GM21825 (cell line): Measurements from ENCODE around the gene SMCP.

Source experiments
- ATAC-seq: cut with Tn5 transposase; IDR thresholded peaks from one replicate; pipeline ENCODE4 v1.9.1; 2021; ENCODE audit warnings: mild to moderate bottlenecking, moderate library complexity; ENCODE audit not compliant: unreplicated experiment

Gene SMCP, protein sequence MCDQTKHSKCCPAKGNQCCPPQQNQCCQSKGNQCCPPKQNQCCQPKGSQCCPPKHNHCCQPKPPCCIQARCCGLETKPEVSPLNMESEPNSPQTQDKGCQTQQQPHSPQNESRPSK

DNA sequence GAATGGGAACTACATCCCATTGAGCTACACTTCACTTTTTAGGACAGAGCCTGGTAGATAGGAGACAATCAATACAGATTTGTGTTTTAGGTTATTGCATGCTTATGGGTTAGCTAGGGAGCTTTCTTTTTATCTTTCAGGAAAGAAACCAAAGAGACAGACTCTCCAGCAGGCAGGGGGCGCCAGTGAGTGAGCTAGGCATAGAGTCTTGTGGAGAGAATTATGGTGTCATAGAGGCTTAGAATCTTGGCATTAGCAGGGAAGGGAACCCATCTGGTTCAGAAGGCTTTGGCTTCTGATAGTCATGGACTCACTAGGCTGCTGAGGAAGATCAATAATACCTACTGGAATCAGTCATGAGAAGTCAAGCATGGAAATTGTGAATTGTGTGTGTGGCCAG is at the start of gene SMCP:
SMCP (plus strand) TSS at position 281 of the 400 bp plus-strand sequence. CDS start 6,101 bp downstream, outside the sequence.
- ATAC-seq, result no peak

DNA sequence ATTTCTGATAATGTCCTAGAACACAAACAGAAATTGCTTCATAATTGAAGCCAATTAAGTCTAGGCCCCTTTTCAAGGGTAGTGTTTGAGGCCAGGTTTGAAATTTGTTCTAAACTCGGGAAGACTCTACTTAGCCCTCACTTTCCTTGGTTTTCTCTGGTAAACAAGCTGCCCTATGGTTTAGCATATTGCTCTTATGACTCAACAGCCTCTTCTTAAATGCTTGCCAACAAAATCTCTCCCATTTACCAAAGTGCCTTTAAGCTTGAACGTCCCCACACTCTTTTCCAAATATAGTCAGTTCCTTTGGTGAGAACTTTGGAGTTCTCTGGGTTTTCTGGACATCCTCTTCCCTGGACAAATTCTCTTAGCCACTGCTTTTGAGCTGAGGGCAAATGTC is 41.3 kb upstream of the SMCP start:
- no peak for ATAC-seq

DNA sequence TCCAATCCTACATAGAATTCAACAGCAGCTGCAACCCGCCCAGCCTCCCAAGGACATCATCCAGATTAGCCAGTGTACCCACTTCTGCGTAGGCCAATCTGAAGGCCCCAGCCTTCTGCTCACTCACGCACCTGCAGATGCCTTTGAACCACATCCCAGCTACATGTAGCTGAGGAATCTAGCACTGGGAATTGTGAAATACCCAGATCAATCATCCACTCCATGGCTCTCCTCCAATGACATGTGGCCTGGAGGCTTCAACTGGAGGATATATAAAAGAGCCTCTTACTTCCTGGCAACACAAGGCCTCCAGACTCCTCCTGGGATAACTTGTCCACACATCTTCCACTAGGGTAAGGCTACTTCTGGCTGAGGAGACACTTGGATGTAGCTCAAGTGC is 35.6 kb upstream of the SMCP start, which contains the start of gene LCE6A:
LCE6A (plus strand) TSS at position 301 of the 400 bp plus-strand sequence. CDS start 665 bp downstream, outside the sequence.
- ATAC-seq, result no peak

DNA sequence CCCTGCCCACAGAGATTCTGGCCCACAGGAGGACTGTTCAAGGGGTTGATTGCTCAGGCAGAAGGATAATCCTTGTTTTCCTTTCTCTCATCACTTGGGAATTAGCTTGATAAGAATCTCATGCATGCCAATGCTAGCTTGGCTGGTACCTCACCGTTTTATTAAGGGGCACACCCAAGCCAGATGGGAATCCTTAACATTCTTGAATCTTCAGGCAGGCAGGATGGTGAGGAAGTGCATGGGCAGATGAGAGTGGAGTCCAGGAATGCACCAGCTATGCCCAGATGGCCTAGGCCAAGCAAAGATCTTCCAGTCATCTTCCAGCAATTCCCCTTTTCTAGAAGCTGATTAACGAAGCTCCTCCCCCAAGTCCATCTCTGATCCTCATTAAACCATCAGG is 22.5 kb upstream of the SMCP start:
- ATAC-seq, result no peak

DNA sequence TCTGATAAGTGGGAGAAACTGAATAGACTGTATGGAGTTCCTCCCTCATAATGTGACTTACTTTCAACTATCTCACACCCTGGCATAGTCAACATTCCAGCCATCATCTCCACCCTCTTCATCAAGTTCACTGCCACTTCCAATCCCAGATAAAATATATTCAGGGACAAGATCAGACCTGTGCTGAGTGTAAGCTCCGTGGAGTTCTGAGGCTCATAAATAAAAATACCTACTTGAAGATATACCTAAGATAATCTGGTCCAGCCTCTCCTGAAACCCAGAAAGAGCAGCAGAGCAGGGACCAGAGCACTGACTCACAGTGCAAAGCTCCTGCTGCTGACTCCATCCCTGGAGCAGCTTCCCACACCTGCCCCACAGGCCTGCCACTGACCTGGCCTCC is 20.1 kb upstream of the SMCP start:
- ATAC-seq, result no peak

DNA sequence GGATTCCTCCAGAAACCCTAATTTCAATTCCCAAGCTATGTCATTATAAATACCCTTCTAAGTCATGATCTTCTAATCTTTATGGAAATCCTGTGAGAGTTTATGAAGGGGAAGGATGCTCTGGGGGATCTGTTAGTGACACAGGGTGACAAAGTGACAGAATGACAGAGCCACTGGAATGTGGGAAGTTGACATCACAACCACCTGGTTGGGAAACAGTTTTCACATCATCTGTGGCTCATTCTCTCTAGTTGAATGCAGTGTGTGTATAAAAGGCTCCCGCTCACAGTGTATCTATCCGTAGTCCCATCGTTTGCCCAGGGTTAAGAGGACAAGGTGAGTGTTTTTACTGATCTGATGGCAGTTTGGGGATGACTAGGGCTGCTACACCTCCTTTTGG is 18.4 kb upstream of the SMCP start, which contains the start of gene LCE7A:
LCE7A (plus strand) TSS at position 301 of the 400 bp plus-strand sequence. CDS start 702 bp downstream, outside the sequence.
- ATAC-seq, result no peak

GRCh38 chr1:152860129-152860528 is 18.0 kb upstream of the SMCP start:
- no peak for ATAC-seq

DNA sequence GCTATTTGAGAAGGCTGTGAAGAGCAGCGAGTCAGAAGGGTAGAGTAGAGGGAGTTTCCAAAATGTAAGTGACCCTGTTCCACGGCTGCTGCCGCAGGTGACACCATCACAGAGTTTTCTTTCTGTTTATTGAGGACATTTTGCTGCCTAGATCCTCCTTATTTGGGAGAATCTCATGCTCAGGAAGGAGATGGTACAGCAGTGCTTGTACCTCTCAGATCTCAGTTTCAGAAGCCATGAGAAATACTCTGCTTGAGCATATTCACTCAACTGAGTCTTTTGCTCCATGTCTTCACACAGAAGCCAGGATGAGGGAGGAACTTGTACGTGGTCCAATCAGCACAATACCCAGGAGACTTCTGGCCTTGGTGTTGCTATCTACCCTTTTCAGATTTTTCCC is 16.7 kb upstream of the SMCP start:
- no peak for ATAC-seq

DNA sequence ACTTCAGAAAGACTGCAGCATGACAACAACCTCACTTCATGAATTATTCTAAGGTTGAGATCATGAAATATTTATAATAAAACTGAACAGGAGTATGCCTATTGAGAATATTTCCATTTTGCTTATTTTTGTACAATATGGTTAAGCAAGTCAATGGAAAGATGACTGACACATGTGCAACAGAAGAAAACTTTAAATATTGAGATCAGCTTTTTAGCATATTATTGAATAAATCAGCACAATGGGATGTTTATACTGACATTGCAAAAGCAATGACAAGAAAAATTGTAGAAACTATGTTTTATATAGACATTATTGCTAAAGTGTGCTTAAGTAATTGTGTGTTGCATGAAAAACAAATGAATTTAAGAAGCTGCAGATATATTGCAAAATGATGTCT is 13.7 kb upstream of the SMCP start:
- no peak for ATAC-seq

DNA sequence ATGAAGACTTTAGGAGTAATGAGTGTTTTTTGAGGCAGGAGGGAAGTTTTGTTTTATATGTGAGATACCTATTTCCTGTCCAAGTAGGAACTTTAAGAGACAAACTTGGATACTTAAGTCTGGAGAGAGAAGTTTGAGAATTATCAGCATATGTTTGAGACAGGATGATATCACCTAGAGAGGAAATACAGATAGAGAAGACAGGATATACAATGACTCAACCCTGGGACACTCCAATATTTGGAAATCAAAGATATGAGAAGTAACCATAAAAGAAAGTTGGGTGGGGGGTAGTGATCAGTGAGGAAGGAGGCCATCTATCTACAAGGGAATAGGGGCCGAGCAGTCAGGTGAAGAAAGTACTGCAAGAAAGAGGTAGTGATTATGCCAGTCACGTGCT is 11.8 kb upstream of the SMCP start:
- ATAC-seq, result no peak

GRCh38 chr1:152869808-152870419 is 8.2 kb upstream of the SMCP start:
- no peak for ATAC-seq

GRCh38 chr1:152870831-152871730 is 7.0 kb upstream of the SMCP start:
- no peak for ATAC-seq

- ATAC-seq, result no peak
Measured at GRCh38 chr1:152871731-152872126, 6.4 kb upstream of the SMCP start.

DNA sequence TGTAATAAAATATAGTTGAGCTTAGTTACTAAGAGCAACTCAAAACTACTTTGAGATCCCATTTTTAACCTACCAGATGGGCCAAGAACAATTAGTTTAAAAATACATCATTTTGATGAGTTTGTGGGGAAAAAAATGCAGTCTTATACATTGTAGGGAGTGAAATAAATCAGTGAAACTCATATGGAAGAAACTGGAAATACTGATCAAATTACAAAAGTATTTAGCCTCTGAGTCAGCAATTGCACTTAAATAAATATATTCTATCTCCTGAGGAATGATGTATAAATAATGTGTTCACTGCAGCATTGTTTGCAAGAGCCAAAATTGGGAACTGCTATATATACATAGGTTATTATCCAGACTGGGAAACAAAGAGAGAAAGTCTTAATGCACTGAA is 4.6 kb upstream of the SMCP start:
- no peak for ATAC-seq

DNA sequence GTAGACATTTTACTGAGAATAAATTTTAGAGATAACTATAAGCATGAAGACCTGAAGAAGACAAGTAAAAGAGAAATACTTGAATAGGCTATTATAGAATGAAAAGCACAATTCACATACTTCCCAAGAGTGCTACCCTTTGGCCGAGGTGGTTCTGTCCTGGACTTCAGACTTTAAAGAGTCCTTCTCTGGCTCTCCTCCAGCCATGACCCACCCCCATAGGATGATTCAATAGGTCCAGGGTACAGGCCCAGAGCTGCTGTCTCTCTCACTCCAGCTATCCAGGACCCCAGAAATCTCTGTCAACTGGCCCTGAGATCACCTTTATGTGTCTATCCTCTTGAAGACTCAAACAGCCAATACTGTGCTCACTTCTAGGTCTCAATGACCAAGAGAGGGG is 1.3 kb upstream of the SMCP start:
- no peak for ATAC-seq

DNA sequence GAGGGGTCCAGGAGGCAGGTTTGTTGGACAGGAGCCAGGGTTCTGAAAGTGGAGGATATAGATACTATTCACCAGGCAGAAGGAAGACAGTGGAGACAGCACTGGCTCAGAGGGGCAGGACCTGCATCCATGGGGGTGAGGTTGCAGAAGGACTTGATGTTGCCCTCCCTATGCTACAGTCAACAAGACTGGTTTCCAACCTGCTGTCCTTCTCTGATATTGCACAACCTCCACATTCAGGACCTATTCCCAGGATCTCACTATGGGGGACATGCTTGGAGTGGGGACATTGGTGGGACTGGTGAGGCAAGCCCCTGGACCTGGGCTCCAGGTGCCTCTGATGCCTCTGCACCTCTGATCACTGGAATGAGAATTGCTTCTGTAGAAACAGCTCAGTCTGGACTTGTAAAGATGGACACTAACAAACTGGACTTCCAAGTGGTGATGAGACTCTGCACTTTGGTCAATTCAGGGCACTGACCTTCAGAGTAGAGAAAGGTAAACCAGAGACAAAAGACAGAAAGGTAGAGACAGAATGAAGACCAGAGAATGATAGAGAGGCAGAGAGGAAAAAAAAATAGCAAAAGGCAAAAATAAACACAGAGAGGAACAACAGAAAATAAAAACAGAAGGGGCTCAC is 1.6 kb downstream of the SMCP start:
- ATAC-seq, result no peak

DNA sequence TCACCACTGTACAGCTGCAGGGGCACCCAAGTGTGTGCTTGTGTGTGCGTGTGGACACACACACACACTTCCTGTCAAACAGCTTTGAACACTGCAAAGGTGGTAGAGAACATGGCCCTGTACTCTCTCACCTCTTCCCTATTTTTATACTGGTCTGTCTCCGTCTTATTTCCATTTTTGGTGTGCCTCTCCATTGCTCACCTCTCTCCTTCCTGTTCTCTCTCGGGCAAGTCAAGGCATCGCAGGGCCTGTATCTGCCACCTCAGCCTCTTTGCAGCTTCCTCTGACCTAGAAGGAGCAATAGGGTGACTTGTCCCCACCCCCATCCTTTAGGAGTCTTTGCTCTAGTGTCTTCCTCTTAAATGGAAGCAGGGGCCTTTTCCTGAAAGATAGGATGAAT is 2.2 kb downstream of the SMCP start:
- ATAC-seq, result no peak

- ATAC-seq, result no peak
Measured at GRCh38 chr1:152880907-152881306, 2.8 kb downstream of the SMCP start.

- no peak for ATAC-seq
Measured at GRCh38 chr1:152884085-152884484, 6.0 kb downstream of the SMCP start.

DNA sequence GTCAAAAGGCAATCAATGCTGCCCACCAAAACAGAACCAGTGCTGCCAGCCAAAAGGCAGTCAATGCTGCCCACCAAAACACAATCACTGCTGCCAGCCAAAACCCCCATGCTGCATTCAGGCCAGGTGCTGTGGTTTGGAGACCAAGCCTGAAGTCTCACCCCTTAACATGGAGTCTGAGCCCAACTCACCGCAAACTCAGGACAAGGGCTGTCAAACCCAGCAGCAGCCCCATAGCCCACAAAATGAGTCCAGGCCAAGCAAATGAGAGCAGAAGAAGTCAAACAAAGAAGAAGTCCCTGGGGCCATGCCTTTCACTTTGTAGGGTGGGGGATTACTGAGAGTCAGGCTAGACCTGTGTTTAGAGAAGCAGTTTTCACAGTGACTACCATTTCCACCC is 6.4 kb downstream of the SMCP start:
- no peak for ATAC-seq

- no peak for ATAC-seq
Measured at GRCh38 chr1:152884966-152885624, 7.0 kb downstream of the SMCP start.
